ENCODE measurements around the gene AGBL4.

Gene AGBL4

GRCh38 chr1:48841461-48841860 is 1182.3 kb downstream of the AGBL4 start:
- DNase-seq (no peak), ATAC-seq (no peak)
- Mint-ChIP-seq H3K27ac (no peak overlapping the region), H3K4me3 (no peak overlapping the region), H3K27me3 (peaks cover 34% of the 10 kb centered on the region), H3K4me1 (no peaks in the 10 kb centered on the region), H3K9me3 (no peaks in the 10 kb centered on the region)

GRCh38 chr1:48831120-48831978 is 1192.4 kb downstream of the AGBL4 start:
- H3K4me3 Mint-ChIP-seq: no peak overlapping the region
- H3K27ac Mint-ChIP-seq: no peak overlapping the region
- H3K27me3 Mint-ChIP-seq: peaks cover 41% of the 10 kb centered on the region
- no peaks in the 10 kb centered on the region for H3K4me1 Mint-ChIP-seq
- ATAC-seq (no peak), DNase-seq (no peak)
- no peaks in the 10 kb centered on the region for H3K9me3 Mint-ChIP-seq

GRCh38 chr1:48830715-48831114 is 1193.0 kb downstream of the AGBL4 start:
- Mint-ChIP-seq H3K27me3 (peaks cover 35% of the 10 kb centered on the region), H3K9me3 (no peaks in the 10 kb centered on the region), H3K4me3 (no peak overlapping the region), H3K4me1 (no peaks in the 10 kb centered on the region), H3K27ac (no peak overlapping the region)
- ATAC-seq: no peak
- no peak for DNase-seq

GRCh38 chr1:48829446-48829845 is 1194.3 kb downstream of the AGBL4 start:
- H3K27me3 Mint-ChIP-seq: peaks cover 32% of the 10 kb centered on the region
- no peak overlapping the region for H3K27ac Mint-ChIP-seq
- H3K9me3 Mint-ChIP-seq: no peaks in the 10 kb centered on the region
- no peak overlapping the region for H3K4me3 Mint-ChIP-seq
- no peaks in the 10 kb centered on the region for H3K4me1 Mint-ChIP-seq
- DNase-seq: no peak
- no peak for ATAC-seq

GRCh38 chr1:48823168-48823567 is 1200.6 kb downstream of the AGBL4 start:
- Mint-ChIP-seq H3K27ac (no peak overlapping the region), H3K4me3 (no peak overlapping the region), H3K27me3 (peaks cover 21% of the 10 kb centered on the region), H3K9me3 (no peaks in the 10 kb centered on the region), H3K4me1 (no peaks in the 10 kb centered on the region)
- DNase-seq: no peak
- ATAC-seq: no peak

GRCh38 chr1:48820491-48820890 is 1203.3 kb downstream of the AGBL4 start:
- no peak for DNase-seq
- Mint-ChIP-seq H3K27ac (no peak overlapping the region), H3K4me3 (no peak overlapping the region), H3K4me1 (no peaks in the 10 kb centered on the region), H3K9me3 (no peaks in the 10 kb centered on the region), H3K27me3 (peaks cover 21% of the 10 kb centered on the region)
- ATAC-seq: no peak

GRCh38 chr1:48817505-48818114 is 1206.1 kb downstream of the AGBL4 start:
- no peak overlapping the region for H3K4me3 Mint-ChIP-seq
- no peaks in the 10 kb centered on the region for H3K9me3 Mint-ChIP-seq
- peaks cover 22% of the 10 kb centered on the region for H3K27me3 Mint-ChIP-seq
- no peaks in the 10 kb centered on the region for H3K4me1 Mint-ChIP-seq
- peak; percentile 66 for ATAC-seq
- no peak overlapping the region for H3K27ac Mint-ChIP-seq
- DNase-seq: peak; percentile 17 to 33

GRCh38 chr1:48810740-48811139 is 1213.0 kb downstream of the AGBL4 start:
- H3K27ac Mint-ChIP-seq: no peak overlapping the region
- no peak overlapping the region for H3K4me3 Mint-ChIP-seq
- DNase-seq (no peak), ATAC-seq (no peak)
- H3K9me3 Mint-ChIP-seq: no peaks in the 10 kb centered on the region
- no peaks in the 10 kb centered on the region for H3K4me1 Mint-ChIP-seq
- H3K27me3 Mint-ChIP-seq: peaks cover 26% of the 10 kb centered on the region

- Mint-ChIP-seq H3K9me3 (no peaks in the 10 kb centered on the region), H3K27me3 (peaks cover 36% of the 10 kb centered on the region), H3K27ac (no peak overlapping the region), H3K4me1 (no peaks in the 10 kb centered on the region), H3K4me3 (no peak overlapping the region)
- DNase-seq: no peak
- no peak for ATAC-seq
These were observed 1215.3 kb downstream of the AGBL4 start for GRCh38 chr1:48808496-48808895.

GRCh38 chr1:48807554-48808260 is 1216.0 kb downstream of the AGBL4 start:
- Mint-ChIP-seq H3K27me3 (peaks cover 35% of the 10 kb centered on the region), H3K9me3 (no peaks in the 10 kb centered on the region), H3K4me1 (no peaks in the 10 kb centered on the region), H3K4me3 (no peak overlapping the region), H3K27ac (no peak overlapping the region)
- no peak for DNase-seq
- no peak for ATAC-seq

GRCh38 chr1:48803474-48803873 is 1220.3 kb downstream of the AGBL4 start:
- peaks cover 78% of the 10 kb centered on the region for H3K27me3 Mint-ChIP-seq
- ATAC-seq: no peak

GRCh38 chr1:48794816-48795215 is 1228.9 kb downstream of the AGBL4 start:
- DNase-seq (no peak), ATAC-seq (peak; percentile 46)
- H3K4me3 Mint-ChIP-seq: no peak overlapping the region
- no peak overlapping the region for H3K27ac Mint-ChIP-seq
- H3K4me1 Mint-ChIP-seq: peaks cover 27% of the 10 kb centered on the region
- peaks cover 46% of the 10 kb centered on the region for H3K27me3 Mint-ChIP-seq
- H3K9me3 Mint-ChIP-seq: no peaks in the 10 kb centered on the region

More at GRCh38 chr1:48803474-48803873, 1220.3 kb downstream of the AGBL4 start:
- H3K4me1 Mint-ChIP-seq: no peaks in the 10 kb centered on the region
- H3K9me3 Mint-ChIP-seq: peaks cover 0 to 4% of the 10 kb centered on the region in 2 donors
- no peak overlapping the region for H3K4me3 Mint-ChIP-seq
- no peak overlapping the region for H3K27ac Mint-ChIP-seq
- no peak for DNase-seq

- no peak for ATAC-seq
- Mint-ChIP-seq H3K9me3 (no peaks in the 10 kb centered on the region), H3K27ac (no peak overlapping the region), H3K4me3 (no peak overlapping the region), H3K4me1 (peaks cover 33% of the 10 kb centered on the region), H3K27me3 (peaks cover 37% of the 10 kb centered on the region)
- DNase-seq: no peak
These were observed 1229.9 kb downstream of the AGBL4 start for GRCh38 chr1:48793863-48794262.

GRCh38 chr1:48792961-48793360 is 1230.8 kb downstream of the AGBL4 start:
- ATAC-seq: no peak
- DNase-seq: no peak
- no peak overlapping the region for H3K27ac Mint-ChIP-seq

GRCh38 chr1:48790397-48790796 is 1233.4 kb downstream of the AGBL4 start:
- no peak overlapping the region for H3K27ac Mint-ChIP-seq
- ATAC-seq (peak; percentile 94), DNase-seq (no peak)
- peaks cover 36% of the 10 kb centered on the region for H3K4me1 Mint-ChIP-seq
- H3K9me3 Mint-ChIP-seq: no peaks in the 10 kb centered on the region
- H3K4me3 Mint-ChIP-seq: no peak overlapping the region
- H3K27me3 Mint-ChIP-seq: peaks cover 21% of the 10 kb centered on the region

More at GRCh38 chr1:48792961-48793360, 1230.8 kb downstream of the AGBL4 start:
- no peaks in the 10 kb centered on the region for H3K9me3 Mint-ChIP-seq
- H3K27me3 Mint-ChIP-seq: peaks cover 28% of the 10 kb centered on the region
- H3K4me1 Mint-ChIP-seq: peaks cover 33% of the 10 kb centered on the region
- no peak overlapping the region for H3K4me3 Mint-ChIP-seq

- H3K27me3 Mint-ChIP-seq: peaks cover 21% of the 10 kb centered on the region
- H3K4me1 Mint-ChIP-seq: peaks cover 37% of the 10 kb centered on the region
- ATAC-seq (no peak), DNase-seq (no peak)
- no peaks in the 10 kb centered on the region for H3K9me3 Mint-ChIP-seq
- H3K27ac Mint-ChIP-seq: peak overlapping the region; percentile 29 to 37
- peak overlapping the region; percentile 49 to 50 for H3K4me3 Mint-ChIP-seq
These were observed 1233.9 kb downstream of the AGBL4 start for GRCh38 chr1:48789903-48790302.

Measured in stimulated activated naive CD8-positive, alpha-beta T cell treated with anti-CD3 and anti-CD28 coated beads, Interleukin-15, amount 100 ng/mL, for 72 hours (primary cell).